Activated CD4-positive, CD25-positive, alpha-beta regulatory T cell treated with anti-CD3 and anti-CD28 coated beads, Interleukin-2, amount 50 U/mL, for 16 hours (primary cell): ENCODE data around the gene FGF22.
A peak's percentile ranks its signal among the peaks of the same experiment; 100 is the strongest.

Source experiments
- DNase-seq: peaks from one replicate; pipeline ENCODE4 v3.0.0-alpha.2; 2020; ENCODE audit warnings: low read depth, low spot score

FGF22 gene

DNA sequence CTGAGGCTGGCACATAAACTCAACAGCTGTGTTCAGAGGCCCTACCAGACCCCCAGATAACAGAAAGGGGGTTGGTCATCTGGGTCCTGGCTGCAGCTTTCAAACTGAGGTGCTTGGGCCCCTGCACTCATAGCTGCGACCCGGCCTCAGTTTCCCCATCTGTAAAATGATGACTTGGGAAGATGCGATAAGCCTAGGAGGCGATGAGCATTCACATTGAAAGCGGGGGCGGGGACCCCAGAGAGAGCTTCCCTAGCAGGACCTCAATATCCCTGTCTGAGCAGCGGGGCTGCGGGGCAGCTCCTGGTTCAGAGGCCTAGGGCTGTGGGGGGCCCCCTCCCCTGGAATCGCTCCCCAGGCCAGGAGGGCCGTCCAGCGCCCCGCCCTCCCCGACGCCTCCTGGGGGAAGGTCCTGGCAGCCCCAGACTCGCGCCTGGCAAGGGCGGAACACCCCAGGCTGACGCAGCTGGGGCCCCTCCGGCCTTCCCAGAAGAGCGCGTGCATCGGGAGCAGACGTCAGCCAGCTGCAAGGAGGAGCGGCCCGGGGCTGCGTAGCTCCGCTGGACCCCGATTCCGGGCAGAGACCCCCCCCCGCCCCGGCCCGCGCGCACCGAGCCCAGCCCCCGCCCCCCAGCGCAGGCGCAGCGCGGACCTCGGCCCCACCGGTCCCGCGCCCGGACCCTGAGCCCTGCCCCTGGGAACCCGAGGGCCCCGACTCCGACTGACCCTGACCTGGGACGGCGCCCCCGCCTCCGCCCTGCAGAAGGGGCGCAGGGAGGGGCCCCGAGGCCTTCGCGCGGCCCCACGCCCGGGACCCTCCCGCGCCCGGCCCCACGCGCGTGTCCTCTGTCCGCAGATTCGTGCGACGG lies 40.0 kb downstream of the FGF22 start:
- DNase-seq = no peak

DNA sequence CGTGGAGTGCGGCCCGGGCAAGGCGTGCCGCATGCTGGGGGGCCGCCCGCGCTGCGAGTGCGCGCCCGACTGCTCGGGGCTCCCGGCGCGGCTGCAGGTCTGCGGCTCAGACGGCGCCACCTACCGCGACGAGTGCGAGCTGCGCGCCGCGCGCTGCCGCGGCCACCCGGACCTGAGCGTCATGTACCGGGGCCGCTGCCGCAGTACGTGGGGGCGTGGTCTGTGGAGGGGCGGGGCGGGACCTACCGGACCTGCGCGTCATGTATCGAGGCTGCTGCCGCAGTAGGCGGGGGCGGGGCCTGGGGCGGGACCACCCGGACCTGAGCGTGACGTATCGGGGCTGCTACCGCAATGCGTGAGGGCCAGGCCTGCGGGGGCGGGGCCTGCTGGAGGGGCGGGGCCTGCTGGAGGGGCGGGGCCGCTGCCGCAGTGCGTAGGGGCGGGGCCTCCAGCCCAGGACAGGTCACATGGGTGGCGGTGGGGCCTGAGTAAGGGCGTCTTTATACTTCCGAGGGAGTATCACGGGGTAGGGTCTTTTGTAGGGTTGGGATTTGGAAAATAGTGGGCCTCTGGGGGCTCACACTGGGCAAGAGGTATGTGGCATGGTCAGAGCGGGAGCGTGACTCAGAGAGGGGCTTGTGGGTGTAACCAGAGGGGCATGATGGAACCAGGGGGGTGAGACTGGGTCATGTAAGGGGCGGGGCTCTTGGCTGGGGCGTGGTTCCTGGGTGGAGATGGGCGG lies 40.8 kb downstream of the FGF22 start:
- DNase-seq = peak; percentile 98

DNA sequence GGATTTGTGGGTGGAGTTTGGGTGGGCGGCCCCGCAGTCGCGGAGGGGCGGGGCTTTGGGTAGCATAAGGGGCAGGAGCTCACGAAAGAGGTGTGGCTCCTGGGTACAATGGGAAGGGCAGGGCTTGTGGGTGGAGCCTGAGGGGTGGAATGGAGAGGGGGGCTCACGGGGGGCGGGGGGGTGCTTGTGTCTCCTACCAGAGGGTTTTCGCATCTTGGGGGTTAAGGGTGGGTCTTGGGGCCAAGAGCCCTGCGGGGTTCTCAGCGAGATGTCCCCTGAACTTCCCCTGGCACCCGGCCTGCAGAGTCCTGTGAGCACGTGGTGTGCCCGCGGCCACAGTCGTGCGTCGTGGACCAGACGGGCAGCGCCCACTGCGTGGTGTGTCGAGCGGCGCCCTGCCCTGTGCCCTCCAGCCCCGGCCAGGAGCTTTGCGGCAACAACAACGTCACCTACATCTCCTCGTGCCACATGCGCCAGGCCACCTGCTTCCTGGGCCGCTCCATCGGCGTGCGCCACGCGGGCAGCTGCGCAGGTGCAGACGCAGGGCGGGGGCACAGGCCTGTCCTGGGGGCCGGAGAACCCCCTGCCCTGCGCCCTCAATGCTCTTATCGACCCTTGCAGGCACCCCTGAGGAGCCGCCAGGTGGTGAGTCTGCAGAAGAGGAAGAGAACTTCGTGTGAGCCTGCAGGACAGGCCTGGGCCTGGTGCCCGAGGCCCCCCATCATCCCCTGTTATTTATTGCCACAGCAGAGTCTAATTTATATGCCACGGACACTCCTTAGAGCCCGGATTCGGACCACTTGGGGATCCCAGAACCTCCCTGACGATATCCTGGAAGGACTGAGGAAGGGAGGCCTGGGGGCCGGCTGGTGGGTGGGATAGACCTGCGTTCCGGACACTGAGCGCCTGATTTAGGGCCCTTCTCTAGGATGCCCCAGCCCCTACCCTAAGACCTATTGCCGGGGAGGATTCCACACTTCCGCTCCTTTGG lies 41.6 kb downstream of the FGF22 start:
- DNase-seq = no peak

DNA sequence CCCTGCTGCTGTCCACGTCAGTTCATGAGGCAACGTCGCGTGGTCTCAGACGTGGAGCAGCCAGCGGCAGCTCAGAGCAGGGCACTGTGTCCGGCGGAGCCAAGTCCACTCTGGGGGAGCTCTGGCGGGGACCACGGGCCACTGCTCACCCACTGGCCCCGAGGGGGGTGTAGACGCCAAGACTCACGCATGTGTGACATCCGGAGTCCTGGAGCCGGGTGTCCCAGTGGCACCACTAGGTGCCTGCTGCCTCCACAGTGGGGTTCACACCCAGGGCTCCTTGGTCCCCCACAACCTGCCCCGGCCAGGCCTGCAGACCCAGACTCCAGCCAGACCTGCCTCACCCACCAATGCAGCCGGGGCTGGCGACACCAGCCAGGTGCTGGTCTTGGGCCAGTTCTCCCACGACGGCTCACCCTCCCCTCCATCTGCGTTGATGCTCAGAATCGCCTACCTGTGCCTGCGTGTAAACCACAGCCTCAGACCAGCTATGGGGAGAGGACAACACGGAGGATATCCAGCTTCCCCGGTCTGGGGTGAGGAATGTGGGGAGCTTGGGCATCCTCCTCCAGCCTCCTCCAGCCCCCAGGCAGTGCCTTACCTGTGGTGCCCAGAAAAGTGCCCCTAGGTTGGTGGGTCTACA lies 43.1 kb downstream of the FGF22 start:
- DNase-seq = no peak

DNA sequence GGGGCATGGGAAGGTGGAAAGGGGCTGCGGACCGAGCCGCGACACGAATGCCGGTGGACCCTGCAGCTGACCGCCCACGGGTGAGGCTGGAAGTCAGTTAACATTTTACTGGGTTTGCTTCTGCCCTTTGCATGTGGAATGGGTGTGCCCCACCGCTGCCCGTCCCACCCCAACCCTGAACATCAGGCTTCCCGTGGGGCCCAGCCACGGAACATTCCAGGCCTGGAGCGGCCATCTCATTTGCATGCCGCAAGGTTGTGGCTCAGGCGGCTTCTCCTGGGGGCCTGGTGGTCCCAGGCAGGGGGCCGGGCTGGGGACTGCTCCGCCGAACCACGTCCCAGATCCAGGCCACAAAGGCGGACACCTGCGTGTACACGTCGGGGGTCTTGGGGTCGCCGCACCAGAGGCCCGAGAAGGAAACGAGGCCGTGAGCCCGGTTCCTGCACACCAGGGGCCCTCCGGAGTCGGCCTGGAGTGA lies 45.8 kb downstream of the FGF22 start:
- no peak for DNase-seq

DNA sequence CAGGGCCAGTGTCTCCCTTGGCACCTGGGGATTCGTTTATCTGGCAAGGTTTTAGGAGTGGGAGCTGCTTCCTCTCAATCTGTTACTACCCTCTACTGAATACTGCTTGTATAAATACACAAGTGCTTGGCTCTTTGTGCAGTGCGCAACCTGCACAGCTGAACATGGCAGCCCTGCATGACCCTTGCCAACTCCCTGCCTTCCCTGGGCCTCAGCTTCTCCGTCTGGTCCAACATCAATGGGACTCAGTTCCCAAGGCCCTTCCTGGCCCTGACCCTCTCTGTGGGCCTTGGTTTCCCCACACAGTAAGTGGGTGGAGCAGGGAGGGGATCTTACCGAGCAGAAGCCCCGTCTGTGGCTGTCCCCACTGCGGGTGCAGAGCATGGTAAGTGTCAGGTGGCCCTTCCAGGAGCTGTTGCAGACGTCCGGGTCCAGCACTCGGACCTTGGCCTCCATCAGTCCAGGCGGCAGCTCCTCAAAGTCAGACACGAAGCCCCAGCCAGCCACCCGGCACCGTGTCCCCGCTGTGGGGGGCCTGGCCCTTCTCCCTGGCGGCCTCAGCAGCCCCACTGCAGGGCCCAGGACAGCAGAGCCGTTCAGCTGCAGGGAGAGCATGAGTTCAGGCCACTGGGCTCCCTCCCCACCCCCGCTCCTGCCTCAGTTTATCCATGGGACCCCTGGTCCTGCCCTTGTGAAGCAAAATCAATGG lies 47.1 kb downstream of the FGF22 start:
- DNase-seq = no peak

DNA sequence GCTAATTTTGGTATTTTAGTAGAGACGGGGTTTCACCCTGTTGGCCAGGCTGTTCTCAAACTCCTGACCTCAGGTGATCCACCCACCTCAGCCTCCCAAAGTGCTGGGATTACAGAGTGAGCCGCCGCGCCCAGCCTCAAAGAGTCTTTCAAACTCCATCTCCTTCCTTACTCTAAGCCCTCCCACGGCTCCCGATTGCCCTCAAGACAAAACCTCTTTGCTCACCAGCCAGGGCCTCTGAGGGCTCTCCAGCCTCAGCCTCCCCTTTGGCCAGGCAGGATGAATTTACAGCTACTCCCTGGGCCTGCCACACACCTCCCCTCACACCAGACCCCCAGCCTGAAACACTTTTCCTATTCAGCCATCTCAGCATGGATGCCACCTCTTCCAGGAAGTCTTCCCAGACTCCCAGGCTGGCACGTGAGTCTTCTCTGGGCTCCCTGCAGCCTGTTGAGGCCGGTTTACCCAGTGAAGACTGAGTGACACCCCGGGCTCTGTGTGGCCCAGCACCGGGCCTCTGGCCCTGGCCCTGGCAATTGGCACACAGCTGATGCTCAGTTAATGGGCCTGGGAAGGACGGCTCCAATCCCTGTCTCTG lies 48.0 kb downstream of the FGF22 start:
- DNase-seq = no peak

DNA sequence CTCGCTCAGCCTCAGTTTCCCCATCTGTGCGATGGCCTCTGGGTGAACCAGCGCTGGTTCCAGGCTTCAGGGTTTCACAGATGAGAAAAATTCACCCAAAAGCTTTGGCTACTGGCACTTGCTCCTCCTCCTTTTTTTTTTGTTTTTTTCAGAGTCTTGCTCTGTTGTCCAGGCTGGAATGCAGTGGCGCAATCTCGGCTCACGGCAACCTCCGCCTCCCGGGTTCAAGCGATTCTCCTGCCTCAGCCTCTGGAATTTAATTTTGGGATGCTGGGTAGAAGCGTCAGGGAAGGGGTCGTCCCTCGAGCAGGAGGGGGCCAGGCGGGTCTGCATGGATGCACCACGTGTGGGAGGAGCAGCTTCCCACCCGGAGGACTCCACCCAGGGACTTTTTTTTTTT lies 48.5 kb downstream of the FGF22 start:
- DNase-seq = no peak

DNA sequence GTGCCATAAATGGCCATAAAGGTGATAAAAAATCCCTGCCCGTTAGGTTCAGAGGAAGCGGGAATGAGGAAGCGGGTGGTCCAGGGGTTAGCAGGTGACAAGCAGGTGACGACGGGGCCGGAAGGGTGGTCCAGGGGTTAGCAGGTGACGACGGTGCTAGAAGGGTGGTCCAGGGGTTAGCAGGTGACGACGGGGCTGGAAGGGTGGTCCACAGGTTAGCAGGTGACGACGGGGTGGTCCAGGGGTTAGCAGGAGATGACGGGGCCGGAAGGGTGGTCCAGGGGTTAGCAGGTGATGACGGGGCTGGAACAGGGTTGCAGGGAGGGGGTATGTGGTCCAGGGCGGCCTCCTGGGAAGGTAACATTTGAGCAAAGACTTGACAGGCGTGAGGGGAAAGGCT lies 49.3 kb downstream of the FGF22 start:
- no peak for DNase-seq

DNA sequence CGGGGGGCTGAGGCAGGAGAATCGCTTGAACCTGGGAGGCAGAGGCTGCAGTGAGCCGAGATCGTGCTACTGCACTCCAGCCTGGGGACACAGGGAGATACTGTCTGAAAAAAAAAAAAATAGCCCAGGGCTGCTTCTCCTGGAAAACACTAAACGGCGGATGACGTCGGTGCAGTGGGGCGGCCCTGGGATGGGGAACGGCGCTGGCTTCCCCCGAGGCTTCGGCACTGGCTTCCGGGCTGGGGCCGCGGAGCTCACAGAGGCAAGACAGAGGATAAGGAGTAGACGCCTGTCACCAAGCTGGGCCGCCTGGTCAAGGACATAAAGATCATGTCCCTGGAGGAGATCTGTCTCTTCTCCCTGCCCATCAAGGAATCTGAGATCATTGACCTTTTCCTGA lies 50.5 kb downstream of the FGF22 start:
- no peak for DNase-seq
